HuH-7 (cell line): ENCODE measurements around the gene PHACTR1.

Source experiments
- DNase-seq: peaks from one replicate; pipeline ENCODE4 v3.0.0; 2011; ENCODE audit warnings: low spot score

Gene PHACTR1

DNA sequence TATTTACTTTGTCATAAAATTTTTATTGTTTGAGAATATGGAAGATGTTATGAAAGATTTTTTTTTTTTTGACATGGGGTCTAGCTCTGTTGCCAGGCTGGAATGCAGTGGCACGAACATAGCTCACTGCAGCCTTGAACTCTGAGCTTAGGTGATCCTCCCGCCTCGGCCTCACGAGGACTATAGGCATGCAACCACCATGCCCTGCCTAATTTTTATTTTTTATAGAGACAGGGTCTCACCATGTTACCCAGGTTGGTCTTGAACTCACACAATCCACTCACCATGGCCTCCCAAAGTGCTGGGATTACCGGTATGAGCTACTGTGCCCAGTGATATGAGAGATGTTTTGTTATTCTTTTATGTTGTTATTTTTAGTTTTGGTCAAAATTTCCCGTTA is 316.0 kb downstream of the PHACTR1 start:
- DNase-seq = no peak

DNA sequence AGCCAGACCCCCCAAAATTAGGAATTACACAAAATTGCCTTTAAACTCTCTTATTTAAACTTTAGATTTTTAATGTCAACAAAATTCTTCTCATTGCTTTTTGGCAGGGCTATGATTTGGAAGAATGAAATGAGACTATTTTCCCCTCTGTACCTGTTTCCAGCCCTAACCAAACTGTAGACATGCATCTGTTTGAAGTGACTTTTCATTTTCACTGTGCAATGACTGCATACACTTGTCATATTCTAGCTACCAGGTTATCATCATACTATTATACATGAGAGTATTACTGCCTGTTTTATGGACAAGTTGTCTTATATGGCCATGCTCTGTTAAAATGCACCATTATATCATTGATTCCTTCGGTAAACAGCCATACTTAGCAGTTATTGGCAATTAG is 316.6 kb downstream of the PHACTR1 start:
- no peak for DNase-seq

DNA sequence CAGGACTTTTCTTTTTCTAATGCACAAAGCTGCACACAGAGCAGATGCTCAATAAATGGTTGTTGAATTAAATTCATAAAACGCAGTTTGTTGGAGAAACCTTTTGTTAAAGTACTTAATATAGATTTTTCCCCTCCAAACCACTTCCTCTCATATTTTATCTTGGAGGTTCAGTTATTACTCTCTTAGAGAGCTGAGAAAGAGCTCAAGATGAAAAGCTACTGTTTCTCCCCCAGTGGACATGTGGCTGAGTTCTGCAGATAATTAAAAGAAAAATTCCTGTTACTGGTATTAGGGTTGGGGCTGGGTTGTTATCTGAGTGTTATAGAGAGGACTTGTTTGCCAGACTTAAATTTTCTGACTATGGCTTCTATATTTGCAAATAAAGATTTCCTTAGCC is 317.7 kb downstream of the PHACTR1 start:
- DNase-seq = no peak

DNA sequence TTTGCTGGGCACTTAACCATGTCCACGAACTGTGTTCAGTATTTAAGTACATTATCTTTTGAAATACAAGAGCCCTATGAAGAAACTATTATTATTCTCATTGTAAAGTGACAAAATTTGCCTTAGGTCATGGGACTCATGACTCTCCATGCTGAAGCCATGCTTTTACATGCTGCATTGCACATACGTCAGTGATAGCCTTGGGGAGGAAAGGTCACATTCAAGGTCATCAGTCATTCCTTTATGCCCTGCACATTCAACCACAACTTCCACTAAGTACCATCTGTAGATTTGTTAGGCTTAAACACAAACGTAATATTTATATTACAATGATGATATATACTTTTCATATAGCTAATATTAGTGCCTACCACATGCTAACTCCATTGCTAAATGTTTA is 319.0 kb downstream of the PHACTR1 start:
- no peak for DNase-seq

DNA sequence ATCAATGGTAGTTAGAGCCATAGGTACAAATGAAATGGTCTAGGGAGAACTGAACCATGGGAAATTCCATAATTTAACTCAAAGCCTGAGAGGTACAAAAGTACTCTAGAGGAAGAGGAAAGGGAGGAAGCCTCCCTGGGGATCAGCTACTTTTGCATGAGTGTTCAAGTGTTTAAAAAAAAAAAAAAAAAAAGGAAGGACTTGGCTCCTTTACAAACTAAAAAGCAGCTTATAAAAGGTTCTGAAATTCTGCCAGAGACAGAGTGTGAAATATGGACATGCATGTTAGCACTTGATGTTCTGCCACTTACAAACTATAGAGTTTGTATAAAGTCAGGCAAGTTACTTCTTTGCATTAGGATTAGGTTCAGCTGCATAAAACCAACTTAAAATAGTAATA is 321.7 kb downstream of the PHACTR1 start:
- no peak for DNase-seq

DNA sequence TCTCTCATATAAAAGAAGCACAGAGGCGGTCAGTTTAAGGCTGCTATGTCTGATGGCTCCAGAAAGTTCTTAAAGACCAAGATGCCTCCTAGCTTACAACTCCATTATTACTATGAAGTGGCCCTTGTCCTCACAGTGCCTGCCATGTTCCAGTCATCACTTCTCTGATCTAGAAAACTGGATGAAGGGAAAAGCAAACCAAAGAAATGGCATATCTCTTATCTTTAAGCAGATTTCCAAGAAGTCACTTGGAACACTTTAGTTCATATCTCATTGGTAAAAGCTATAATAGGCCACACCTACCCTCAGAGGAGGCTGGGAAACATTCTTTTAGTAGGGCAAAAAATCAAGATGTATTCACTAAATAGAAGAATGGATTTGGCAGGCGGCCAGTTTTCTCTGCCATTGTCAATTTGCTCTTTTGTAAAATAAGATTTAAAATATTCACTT is 322.2 kb downstream of the PHACTR1 start:
- DNase-seq = no peak

DNA sequence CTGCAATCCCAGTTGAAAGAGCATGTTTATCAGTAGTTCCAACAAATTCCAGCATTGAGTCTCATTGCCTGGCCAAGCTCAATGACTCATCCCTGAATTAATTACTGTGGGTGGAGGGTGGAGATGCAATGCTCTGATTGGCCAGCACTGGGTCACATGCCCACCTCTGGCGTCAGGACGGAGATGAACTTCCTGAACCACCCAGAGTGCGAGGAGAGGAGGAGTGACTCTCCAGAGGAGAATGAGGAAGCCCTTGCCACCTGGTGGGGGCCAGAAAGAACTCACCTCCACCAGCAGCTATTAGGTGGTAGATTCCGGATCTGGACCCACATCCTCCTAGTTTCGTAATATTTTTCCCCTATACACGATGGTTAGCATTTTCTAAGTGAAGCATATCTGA is 327.8 kb downstream of the PHACTR1 start:
- DNase-seq = no peak

DNA sequence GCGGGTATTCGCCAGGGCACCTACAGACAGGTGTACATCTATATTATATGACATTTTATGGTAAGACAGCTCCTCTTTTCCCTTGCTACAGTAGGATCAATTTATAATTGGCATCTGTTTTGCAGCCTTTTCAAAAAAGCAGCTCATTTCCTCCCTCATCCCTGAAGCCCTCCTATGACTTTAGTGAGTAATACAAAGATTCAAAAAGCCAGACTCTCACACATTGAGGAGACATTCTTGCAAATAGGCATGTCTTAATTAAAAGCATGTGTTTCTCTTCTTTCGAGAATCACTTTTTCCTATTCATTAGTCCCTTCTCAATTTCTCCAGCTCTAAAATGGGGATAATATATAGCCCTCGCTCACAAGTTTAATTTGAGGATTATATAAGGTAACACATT is 328.3 kb downstream of the PHACTR1 start:
- DNase-seq = no peak

DNA sequence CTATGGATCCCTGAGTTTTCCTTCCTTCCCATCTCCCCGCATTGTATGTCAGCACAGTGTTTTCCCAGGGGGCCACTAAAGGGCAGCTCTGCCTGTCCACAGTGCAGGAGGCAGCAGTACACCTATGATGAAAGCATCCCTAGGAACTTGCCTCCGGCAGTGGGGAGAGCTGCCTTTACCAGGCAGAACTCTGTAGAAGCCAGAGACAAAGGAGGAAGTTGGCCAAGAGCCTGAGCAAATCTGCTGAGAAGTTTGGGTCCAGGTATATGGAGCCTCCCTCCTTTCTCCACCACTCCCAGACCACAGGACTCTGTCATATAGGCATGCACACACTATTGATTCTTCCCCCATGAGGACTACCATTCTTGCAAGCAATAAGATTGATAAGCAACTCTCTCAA is 329.1 kb downstream of the PHACTR1 start:
- DNase-seq = no peak

DNA sequence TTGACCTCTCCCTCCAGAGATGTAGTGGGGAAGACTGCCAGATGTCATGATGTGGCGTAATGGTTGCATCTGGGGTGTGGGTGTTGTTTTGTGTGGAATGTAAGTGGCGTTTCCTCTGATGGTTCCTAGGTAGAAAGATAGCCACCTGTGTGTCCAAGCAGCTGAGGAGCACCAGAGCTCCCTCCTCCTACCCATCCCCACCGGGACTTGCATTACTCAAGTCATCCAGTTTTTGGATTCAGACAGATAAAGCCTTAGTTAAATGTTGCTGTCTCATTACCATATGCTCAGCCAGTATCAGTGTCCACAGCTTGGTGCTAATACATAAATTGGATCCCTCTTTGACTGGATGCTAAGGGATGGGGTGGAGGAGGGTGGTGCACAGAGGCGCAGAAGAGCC is 329.5 kb downstream of the PHACTR1 start:
- DNase-seq = no peak

DNA sequence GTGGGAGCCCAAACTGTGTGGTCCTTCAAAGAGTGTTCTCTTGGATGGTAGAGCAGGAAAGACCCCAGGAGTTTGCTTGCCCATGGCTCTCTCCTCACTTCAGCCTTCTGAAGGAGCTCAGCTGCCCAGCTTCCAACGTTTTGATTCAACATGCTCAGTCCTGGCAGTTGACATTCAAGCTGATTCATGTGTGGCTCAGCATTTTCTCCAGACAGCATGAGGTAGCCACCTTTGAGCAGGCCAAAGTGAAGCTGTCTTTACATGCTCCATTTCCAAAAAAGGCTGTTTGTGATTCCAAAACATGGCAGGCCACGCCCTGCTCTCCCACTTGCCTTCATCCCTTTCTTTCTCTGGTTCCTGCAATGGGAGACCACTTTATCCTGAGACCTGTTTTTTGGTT is 331.5 kb downstream of the PHACTR1 start:
- DNase-seq = no peak

DNA sequence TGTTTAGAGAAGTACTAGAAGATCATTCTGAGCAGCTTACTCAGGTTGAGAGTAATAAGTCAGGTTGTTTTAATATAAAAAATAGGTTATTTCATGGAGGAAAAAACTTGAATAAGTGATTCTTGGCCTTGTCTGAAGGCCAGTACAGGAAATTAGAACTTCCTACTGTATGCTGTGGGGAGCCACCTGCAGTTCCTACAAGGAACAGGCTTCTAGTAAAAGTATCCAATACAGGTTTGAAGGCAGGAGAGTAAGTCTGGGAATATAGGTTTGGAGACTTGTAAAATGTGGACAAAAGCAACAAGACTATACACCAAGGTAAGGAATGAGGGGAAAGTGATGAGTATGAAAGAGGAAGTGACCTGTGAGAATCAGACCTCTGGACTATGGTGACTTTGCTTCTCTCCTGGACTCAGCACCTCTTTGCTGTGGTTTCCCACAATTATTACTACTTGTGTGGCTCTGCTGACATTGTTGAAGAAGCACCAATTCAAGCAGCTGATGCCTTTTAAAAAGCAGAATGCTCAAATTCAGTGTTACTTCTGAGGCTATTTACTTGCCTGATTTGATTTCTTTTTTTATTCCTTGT is 333.2 kb downstream of the PHACTR1 start:
- DNase-seq = no peak

DNA sequence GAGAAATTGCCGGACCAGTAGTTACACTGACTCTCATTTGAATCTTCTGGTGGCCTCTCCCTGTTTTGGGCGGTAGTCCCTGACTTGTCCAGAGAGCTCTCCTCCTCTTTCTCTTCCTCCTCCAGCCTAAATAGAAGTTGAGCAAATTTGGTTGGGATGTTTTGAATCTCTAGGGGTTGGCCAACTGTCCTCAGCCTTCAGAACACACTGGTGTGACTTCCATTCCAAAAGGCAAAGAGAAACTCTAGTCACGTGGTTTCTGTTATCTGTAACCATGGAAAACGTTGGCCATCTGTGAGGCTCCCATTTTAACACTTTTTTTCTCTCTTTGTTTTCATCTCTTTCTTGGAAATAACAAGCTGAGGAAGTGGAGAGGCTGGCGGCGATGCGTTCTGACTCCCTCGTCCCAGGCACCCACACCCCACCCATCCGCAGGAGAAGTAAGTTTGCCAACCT is 336.5 kb downstream of the PHACTR1 start:
- DNase-seq = no peak

DNA sequence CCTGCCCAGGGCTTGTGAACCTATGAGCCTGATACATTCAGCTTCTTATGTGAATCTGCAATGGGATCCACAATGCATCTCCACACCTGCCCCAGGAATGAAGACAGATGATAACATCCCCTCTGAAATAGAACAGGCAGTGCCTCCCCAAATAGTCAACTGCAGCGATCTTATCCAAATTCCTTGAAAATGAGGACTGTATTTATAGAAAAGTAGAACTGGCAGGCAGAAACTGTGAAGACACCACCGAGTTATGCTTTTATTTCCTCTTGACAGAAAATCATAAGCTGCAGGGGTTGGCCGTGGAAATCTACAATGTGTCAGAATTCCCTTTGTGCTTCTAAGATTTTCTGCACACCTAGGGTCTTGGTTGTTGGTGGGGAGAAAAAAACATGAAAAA is 341.5 kb downstream of the PHACTR1 start:
- no peak for DNase-seq

DNA sequence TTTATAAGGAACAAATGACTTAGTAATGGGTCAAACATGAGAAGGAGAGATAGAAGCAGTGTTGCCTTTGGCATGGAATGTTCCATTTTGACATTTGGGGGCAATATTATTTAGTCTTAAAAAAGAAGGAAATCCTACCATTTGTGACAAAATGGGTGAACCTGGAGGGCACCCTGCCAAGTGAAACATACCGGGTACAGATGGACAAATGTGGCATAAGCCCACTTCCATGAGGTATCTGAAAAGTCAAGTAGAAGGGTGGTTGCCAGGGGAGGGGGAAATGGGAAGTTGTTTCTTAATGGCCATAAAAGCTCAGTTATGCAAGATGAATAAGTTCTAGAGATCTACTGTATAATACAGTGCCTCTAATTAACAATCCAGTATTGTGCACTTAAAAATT is 342.5 kb downstream of the PHACTR1 start:
- DNase-seq = no peak

DNA sequence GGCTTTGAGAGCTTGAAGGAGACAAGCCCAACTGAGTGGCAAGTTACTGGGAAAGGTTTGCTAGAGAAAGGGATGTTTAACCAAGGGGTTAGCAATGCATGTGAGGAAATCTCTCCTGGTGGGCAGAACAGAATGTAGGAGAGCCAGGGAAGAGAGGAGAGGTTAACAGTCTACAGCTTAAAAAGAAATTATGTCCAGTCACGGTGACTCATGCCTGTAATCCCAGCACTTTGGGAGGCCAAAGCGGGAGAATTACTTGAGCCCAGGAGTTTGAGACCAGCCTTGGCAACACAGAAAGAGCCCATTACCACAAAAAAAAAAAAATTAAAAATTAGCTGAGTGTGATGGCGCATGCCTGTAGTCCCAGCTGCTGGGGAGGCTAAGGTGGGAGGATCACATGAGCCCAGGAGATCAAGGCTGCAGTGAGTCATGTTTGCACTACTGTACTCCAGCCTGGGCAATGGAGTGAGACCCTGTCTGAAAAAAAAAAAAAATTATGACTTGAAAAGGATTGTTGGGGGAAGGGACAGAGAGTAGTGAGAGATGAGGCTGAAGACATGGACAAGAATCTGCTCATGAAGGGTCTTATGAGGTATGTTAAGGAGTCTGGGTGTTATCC is 346.8 kb downstream of the PHACTR1 start:
- no peak for DNase-seq

DNA sequence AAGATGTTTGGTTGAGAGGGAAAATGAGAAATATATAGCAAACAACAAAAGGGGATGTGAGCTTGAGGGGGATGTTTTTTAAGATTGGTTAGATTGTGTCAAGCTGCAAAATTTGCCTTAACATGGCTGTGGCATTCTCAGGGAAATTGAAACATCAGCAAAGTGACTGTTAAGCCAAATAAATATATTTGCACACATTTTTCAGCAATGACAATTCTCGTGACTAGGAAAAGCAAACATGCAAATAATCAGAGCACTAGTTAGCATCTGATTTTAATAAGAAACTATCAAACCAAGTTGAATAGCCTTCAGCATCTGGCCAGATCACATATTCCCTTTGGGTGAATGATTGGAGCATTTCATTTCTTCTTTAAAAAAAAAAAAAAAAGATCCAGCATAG is 349.0 kb downstream of the PHACTR1 start:
- DNase-seq = no peak

DNA sequence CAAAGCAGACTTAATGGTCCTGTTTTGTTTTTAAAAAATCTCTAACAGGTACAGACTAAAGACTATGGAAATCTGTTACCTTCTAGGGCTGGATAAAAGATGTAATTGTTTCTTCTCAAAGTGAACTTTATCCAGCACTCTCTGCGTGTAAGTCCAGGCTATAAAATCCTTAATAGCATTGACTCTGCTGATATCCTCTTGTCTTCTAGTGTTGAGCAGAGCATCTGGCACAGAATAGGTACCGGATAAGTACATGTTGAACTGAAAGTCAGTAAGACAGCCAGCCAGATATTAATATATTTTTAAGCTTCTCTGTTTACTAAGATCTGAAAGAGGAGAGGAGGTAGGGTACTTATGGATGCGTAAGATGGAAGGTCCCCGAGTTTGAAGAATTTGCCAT is 349.5 kb downstream of the PHACTR1 start:
- no peak for DNase-seq

DNA sequence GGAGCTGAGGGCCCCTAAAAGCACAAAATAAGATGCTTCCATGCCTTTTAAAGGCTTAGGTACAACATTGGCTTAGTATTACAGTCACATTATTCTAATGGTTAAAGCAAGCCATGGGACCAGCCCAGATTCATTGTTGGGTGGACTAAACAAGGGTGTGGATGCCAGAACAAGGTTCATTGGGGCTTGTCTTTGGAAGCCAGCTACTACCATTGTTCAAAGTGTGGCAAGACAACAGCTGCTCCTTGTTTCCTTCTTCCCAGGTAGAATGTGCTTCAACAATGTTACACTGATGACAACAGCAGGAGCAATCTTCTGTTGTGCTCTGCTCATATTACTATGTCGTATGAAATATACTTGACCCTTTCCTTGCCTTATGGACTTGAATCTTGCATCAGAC is 350.3 kb downstream of the PHACTR1 start:
- DNase-seq = no peak

DNA sequence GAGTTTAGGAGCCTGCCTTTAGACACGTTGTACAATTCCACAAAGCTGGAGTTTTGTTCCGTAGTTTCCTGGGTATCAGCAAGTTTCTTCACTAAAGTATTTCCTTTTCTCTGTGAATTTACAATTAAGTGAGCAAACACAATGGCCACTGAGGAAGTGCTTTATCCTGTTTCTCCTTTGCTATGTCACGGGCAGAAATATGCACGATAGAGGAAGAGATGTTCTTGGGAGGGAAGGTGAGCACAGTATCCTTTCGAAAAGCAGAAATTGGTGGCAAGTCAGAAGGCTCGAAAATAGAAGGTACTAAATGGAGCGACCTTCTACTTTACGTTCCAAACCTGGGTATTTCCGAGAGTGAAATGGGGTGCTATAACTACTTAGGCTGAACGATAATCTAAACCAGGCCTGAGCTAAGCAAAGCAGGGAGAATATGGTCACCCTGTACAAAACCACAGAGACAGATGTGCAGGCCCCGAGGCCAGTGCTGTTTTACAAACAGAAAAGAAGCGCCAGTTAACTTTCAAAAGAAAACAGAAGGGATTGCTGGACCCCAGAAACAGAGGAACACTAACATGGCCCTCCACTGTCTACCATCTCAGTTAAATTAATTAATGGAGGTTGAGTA is 352.1 kb downstream of the PHACTR1 start:
- no peak for DNase-seq

DNA sequence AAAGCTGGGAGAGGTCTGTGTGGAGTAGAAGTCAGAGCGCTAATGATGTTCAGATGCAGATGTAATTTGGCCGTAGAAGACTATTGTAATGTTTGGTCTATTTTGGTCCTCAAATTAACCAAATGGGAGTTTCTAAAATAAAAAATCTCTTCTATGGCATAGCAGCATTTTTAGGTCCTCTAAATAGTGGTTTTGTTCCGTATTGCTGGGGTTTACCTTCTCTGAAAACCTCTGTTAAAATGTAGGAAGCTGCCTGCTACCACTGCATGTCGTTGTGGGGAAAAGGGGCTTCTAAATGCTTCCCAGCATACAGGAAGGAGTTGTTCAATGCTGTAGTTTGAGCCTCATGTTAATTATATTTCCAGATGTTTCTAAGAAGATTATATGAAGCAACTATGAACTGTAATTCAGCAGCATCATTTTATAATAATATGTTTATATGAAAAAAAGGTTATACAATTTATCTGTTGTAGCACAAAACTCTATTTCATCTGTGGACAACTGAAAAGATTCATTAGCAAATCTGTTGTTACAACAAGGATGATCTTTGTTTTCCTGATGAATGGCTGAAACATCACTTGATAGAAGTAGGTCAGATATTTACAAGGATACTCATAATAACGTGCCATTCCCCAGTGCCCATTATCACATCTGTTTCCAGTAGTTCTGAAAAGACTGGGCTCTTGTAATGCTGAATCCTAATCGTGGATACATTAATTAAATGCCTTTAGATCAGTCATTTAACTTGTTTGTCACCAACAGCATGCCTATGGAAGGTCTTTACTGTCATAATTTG is 355.2 kb downstream of the PHACTR1 start:
- no peak for DNase-seq

DNA sequence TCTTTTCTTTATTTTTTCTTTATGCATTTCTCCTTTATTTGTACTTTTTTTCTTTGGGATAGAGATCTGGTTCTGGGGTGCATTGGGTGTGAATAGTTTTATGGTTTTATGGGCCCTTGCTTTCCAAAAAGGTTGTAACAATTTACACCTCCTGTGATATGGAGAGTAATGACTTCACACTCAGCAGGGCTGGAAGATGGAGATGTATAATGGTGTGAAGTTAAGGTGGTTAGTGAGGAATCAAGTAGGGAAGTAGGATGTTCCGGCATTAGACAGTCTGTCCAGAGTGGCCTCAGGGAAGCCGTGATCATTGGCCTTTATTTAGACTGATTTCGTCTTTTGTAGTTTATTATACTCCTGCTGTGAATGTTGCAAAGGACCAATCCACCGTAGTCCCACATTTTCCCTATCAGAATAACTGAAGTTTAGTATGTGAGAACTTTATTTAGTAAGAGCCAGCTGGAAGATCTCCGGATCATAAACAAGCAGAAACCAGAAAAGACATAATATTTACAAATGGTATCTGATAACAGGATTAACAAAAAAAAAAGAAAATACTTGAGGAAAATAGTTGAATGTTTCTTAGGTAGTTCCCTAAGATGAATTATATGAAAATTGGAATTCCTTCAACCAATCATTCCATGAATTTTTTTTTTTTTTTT is 356.2 kb downstream of the PHACTR1 start:
- DNase-seq = no peak
